ENCODE results near the gene TBCK. TPM values are rescaled to one million over a fixed set of nuclear protein-coding genes. Genes with fewer than 3 reads are reported as not detected.

Gene TBCK
- total RNA-seq, 4 donors from 2014 or later: 46.5 to 55.3 (median 51.4) TPM

GRCh38 chr4:106289737-106290136 lies 26.3 kb downstream of the TBCK start:
- WGBS, 2 donors: 91 to 92% methylated on average over 2 of the region's 2 CpGs
- H3K4me1 ChIP-seq: no peaks in the 10 kb centered on the region

GRCh38 chr4:106287353-106287969 lies 28.5 kb downstream of the TBCK start:
- no peaks in the 10 kb centered on the region for H3K4me1 ChIP-seq
- TF ChIP-seq EP300 (IDR thresholded peaks at IDR 0.05): no peak
- no peak for TF ChIP-seq POLR2A (IDR thresholded peaks at IDR 0.05)
- no peak for TF ChIP-seq CTCF (IDR thresholded peaks at IDR 0.05)
- peak in 1 of 2 donors; percentile 10 for DNase-seq (ENCODE audit: low spot score in 2 of 2)
- no peaks in the 10 kb centered on the region for H3K9me3 ChIP-seq
- H3K4me3 ChIP-seq: no peak overlapping the region
- no peaks in the 10 kb centered on the region for H3K27me3 ChIP-seq
- H3K27ac ChIP-seq: no peak overlapping the region
- H3K36me3 ChIP-seq: peaks cover 0 to 42% (median 0%) of the 10 kb centered on the region in 3 donors

More at GRCh38 chr4:106289737-106290136, 26.3 kb downstream of the TBCK start:
- H3K27ac ChIP-seq: no peak overlapping the region
- peaks cover 0 to 62% (median 0%) of the 10 kb centered on the region in 3 donors for H3K36me3 ChIP-seq
- DNase-seq (ENCODE audit: low spot score in 2 of 2): no peak
- TF ChIP-seq CTCF (IDR thresholded peaks at IDR 0.05): no peak
- TF ChIP-seq EP300 (IDR thresholded peaks at IDR 0.05): no peak
- no peak for TF ChIP-seq POLR2A (IDR thresholded peaks at IDR 0.05)
- H3K4me3 ChIP-seq: no peak overlapping the region
- no peaks in the 10 kb centered on the region for H3K9me3 ChIP-seq
- H3K27me3 ChIP-seq: no peaks in the 10 kb centered on the region

- 97 to 100% methylated on average over 8 of the region's 8 CpGs for WGBS, 2 donors
- no peak for DNase-seq (ENCODE audit: low spot score in 2 of 2)
- H3K27me3 ChIP-seq: no peaks in the 10 kb centered on the region
- TF ChIP-seq EP300 (IDR thresholded peaks at IDR 0.05) (no peak), CTCF (IDR thresholded peaks at IDR 0.05) (no peak), POLR2A (IDR thresholded peaks at IDR 0.05) (no peak)
- no peaks in the 10 kb centered on the region for H3K9me3 ChIP-seq
- no peak overlapping the region for H3K4me3 ChIP-seq
- no peaks in the 10 kb centered on the region for H3K4me1 ChIP-seq
- no peak overlapping the region for H3K27ac ChIP-seq
- H3K36me3 ChIP-seq: peaks cover 0 to 43% (median 0%) of the 10 kb centered on the region in 3 donors
Observed at GRCh38 chr4:106286611-106287010, 29.4 kb downstream of the TBCK start.

- H3K9me3 ChIP-seq: no peaks in the 10 kb centered on the region
- H3K27ac ChIP-seq: no peak overlapping the region
- no peak overlapping the region for H3K4me3 ChIP-seq
- peaks cover 0 to 30% (median 0%) of the 10 kb centered on the region in 3 donors for H3K36me3 ChIP-seq
- no peaks in the 10 kb centered on the region for H3K4me1 ChIP-seq
- no peak for DNase-seq (ENCODE audit: low spot score in 2 of 2)
- TF ChIP-seq POLR2A (IDR thresholded peaks at IDR 0.05): no peak
- no peak for TF ChIP-seq CTCF (IDR thresholded peaks at IDR 0.05)
- no peaks in the 10 kb centered on the region for H3K27me3 ChIP-seq
- WGBS, 2 donors: 72 to 73% methylated on average over 3 of the region's 3 CpGs
Observed at GRCh38 chr4:106284227-106284626, 31.8 kb downstream of the TBCK start.

- no peak for TF ChIP-seq EP300 (IDR thresholded peaks at IDR 0.05)
- TF ChIP-seq CTCF (IDR thresholded peaks at IDR 0.05): no peak
- no peak for TF ChIP-seq POLR2A (IDR thresholded peaks at IDR 0.05)
- peaks cover 0 to 6% (median 0%) of the 10 kb centered on the region in 4 donors for H3K4me1 ChIP-seq
- WGBS, 2 donors: 51 to 56% methylated on average over 1 of the region's 1 CpG
- DNase-seq (ENCODE audit: low spot score in 2 of 2): no peak
- no peak overlapping the region for H3K27ac ChIP-seq
- no peaks in the 10 kb centered on the region for H3K9me3 ChIP-seq
- no peaks in the 10 kb centered on the region for H3K27me3 ChIP-seq
- H3K4me3 ChIP-seq: no peak overlapping the region
- H3K36me3 ChIP-seq: peaks cover 0 to 13% (median 0%) of the 10 kb centered on the region in 3 donors
Observed at GRCh38 chr4:106277140-106277675, 38.8 kb downstream of the TBCK start.
